ENCODE data around the gene RAD54L.
A peak's percentile ranks its signal among the peaks of the same experiment; 100 is the strongest.
"Not testable (repeated sequence)": the region's sequence is repeated elsewhere in the genome, so short reads cannot be mapped to it uniquely, and the experiment has no call there.

RAD54L gene

DNA sequence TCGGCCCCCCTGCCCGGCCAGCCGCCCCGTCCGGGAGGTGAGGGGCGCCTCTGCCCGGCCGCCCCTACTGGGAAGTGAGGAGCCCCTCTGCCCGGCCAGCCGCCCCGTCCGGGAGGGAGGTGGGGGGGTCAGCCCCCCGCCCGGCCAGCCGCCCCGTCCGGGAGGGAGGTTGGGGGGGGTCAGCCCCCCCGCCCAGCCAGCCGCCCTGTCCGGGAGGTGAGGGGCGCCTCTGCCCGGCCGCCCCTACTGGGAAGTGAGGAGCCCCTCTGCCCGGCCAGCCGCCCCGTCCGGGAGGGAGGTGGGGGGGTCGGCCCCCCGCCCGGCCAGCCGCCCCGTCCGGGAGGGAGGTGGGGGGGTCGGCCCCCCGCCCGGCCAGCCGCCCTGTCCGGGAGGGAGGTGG lies 5.8 kb upstream of the RAD54L start:
- not testable (repeated sequence) for DNase-seq (ENCODE audit: low spot score)

DNA sequence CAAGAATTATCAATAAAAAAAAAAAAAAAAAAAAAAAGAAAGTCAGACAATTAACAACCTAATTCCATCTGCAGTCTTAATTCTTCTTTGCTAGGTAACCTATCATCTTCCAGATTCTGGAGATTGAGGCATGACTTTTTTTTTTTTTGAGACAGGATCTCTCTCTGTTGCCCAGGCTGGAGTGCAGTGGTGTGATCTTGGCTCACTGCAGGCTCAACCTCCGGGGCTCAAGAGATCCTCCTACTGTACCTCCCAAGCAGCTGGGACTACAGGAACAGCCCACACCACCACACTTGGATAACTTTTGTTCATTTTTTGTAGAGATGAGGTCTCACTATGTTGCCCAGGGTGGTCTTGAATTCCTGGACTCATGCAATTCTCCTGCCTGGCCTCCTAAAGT lies 4.6 kb upstream of the RAD54L start:
- DNase-seq (ENCODE audit: low spot score): no peak

GRCh38 chr1:46243831-46244230 lies 3.7 kb upstream of the RAD54L start:
- DNase-seq (ENCODE audit: low spot score): not testable (repeated sequence)

DNA sequence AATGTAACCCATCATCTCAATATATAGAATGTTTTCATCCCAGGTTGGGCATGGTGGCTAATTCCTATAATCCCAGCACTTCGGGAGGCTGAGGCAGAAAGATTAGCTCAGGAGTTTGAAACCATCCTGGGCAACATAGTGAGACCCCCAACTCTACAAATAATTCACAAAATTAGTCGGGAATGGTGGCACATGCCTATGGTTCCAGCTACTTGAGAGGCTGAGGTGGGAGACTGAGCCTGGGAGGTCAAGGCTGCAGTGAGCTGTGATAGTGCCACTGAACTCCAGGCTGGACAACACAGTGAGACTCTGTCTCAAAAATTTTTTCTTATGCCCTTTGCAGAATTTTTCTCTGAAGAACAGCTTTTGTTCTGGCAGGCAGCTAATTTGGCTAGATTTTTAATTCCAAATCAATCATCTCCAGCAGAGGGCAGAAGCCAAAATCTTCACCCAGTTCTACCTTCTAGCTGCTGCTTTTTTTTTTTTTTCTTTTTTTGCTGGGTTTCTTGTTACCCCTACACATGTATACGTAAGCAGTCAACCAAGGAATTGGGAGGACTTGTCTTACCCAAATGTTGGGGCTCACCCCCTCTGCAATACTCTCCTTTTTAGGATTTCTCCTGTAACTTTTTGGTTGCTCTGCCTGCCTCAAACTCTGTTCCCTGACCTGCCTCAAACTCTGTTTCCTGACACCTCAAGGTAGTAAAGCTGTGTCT lies 2.7 kb upstream of the RAD54L start:
- peak; percentile 81 for DNase-seq (ENCODE audit: low spot score)

DNA sequence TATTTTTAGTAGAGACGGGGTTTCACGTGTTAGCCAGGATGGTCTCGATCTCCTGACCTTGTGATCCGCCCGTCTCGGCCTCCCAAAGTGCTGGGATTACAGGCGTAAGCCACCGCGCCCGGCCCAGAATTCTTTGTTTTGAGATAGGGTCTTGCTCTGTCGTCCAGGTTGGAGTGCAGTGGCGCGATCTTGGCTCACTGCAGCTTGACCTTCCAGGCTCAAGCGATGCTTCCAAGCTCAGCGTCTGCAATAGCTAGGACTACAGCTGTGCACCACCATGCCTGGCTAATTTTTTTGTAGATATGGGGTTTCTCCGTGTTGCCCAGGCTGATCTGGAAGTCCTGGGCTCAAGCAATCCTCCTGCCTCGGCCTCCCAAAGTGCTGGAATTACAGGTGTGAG lies 1.4 kb upstream of the RAD54L start:
- DNase-seq (ENCODE audit: low spot score): not testable (repeated sequence)

DNA sequence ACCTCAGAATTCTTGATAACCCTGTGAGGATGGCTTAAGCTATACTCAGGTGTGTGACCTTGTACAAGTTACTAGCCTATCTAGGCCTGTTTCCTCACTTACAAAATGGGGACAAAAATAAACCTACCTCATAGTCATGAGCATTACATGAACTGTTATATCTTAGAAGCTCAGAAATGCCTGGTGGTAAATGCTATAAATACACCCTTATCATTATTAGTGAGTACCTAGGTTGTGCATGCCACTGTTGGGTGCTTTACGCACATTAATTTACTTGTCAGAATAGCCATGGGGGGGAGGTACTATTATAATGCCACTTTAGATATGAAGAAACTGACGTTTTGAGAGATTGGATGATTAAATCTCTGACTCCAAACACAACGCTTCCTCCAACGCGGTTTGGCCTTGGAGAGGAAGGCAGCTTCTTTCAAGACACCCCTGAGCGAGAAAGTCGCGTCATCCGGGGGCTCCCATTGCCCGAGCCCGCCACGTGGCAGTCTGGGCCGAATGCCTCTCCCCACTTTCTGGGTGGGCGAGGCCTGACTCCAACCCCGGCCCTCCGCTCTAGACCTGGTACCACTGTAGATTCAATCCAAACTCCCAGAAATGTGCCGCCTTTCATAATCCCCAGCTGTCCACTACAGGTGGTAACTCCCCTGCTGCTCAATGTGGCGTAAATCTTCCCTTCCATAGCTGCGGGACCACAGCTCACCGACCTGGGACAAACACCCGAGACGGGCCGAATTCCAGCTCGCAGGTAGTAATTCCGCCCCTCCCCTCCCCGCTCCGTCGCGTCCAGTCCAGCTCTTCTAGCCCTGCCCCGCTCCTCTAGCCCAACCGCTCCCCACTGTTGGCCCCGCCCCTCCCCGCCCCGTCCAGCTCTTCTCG lies 771 bp upstream of the RAD54L start:
- peak; percentile 74 for DNase-seq (ENCODE audit: low spot score)

DNA sequence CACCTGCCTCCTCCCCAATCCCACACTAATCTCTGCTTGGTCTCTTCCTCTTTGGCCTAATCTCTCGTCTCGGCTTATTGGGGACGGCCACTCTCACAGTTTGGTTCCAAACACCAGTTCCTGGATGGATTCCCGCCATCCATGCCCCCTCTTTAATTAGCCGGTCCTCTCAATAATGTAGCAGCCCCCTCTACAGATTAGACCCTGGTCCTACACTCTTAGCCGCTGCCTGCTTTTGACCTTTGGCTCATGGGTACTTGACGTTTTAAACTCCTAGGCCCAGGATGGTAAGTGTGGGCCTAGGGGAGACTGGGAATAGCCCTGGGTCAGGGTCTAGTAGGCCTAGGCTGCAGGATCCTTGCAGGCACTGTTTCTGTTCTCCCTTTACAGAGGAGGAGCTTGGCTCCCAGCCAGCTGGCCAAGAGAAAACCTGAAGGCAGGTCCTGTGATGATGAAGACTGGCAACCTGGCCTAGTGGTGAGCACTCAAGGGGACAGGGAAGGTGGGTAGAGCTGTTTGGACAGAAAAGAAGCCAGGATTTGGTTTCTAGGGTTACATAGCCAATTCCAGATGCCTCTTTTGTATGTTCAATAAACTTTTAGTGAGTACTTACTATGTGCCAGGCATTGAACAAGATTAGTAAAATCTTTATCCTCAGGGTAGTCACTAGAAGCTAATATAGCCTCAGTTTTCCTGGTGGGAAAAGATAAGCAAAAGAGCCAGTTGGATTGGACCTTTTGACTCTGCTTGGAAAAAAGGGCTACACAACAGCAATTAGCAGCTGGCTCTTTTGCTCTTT lies 758 bp downstream of the RAD54L start:
- peak; percentile 75 for DNase-seq (ENCODE audit: low spot score)

DNA sequence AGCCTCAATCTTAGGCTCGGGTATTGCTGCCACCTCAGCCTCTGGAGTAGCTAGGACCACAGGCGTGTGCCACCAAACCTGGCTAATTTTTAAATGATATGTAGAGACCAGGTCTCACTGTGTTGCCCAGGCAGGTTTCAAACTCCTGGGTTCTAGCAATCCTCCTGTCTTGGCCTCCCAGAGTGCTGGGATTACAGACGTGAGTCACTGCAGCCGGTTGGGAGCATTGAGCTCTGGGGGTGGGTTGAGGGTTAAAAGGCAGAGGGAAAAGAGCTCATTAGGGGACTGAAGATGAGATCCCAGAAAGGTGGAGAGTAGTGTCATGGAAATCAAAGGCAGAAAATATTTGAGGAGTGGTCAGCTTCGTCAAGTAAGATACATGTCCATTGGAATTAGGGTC lies 7.1 kb downstream of the RAD54L start:
- DNase-seq (ENCODE audit: low spot score): no peak

DNA sequence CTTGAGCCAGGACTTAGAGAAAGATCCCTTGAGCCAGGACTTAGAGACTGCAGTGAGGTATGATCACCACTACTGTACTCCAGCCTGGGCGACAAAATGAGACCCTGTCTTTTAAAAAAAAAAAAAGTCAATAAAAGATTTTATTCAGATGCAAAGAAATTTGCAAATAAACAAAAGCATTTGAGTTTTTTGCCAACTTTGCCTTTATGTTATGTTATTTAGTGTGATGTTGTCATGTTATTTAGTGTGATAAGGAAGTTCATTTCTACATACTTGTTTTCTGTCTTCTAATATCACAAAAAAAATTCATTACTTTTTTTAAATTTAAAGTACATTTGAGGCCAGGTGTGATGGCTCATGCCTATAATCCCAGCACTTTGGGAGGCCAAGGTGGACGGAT lies 9.0 kb downstream of the RAD54L start:
- no peak for DNase-seq (ENCODE audit: low spot score)

GRCh38 chr1:46262508-46262907 lies 14.9 kb downstream of the RAD54L start:
- no peak for DNase-seq (ENCODE audit: low spot score)

DNA sequence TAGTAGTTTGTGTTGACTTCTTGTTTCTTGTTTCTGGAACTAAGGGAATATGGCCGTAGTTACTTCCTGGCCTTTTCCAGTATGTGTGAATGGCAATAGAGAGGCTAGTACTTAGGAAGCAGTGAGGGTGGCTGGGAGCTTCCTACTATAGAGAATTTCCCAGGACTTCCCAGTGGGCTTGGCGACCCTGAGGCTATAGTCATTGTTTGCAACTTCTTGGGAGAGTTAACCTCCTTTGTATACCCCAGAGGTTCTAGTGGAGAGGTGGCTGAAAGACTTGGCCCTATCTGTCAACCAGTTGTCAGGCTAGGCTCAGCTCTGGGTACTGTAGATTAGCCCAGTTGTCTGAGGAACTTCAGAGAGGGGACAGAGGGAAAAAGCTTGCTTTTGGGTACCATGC lies 15.6 kb downstream of the RAD54L start:
- DNase-seq (ENCODE audit: low spot score): no peak

DNA sequence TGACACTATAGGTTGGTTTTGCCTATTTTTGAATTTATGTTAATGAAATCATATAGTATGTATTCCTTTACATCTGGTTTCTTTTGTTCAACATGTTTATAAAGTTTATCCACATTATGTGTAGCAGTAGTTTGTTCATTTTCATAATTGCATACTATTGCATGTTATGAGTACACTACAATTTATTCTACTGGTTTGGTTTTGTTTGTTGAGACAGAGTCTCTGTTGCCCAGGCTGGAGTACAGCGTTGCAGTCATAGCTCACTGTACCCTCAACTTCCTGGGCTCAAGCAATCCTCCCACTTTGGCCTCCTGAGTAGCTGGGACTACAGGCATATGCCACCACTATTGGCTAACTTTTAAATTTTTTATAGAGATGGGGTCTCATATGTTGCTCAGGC lies 21.0 kb downstream of the RAD54L start:
- DNase-seq (ENCODE audit: low spot score): no peak

GRCh38 chr1:46274225-46275029 lies 26.9 kb downstream of the RAD54L start:
- DNase-seq (ENCODE audit: low spot score): no peak

GRCh38 chr1:46275030-46275337 lies 27.4 kb downstream of the RAD54L start:
- DNase-seq (ENCODE audit: low spot score): no peak

DNA sequence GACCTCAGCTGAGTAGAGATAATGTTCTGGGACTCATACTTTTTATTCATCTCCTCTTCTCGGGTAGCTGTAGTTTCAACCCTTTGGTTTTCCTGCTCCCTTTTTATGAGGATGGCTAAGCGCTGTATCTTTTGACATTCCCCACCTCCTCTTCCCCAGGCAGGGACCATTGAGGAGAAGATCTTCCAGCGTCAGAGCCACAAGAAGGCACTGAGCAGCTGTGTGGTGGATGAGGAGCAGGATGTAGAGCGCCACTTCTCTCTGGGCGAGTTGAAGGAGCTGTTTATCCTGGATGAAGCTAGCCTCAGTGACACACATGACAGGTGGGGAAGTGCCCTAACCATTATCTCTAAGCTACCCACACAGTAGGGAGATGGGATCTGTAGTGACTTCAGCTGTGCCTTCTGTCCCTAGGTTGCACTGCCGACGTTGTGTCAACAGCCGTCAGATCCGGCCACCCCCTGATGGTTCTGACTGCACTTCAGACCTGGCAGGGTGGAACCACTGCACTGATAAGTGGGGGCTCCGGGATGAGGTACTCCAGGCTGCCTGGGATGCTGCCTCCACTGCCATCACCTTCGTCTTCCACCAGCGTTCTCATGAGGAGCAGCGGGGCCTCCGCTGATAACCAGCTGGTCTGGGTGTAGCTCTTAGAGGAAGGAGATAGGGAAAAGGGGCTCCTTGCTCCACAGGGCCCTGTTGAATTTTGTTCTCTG lies 30.3 kb downstream of the RAD54L start:
- DNase-seq (ENCODE audit: low spot score): no peak

DNA sequence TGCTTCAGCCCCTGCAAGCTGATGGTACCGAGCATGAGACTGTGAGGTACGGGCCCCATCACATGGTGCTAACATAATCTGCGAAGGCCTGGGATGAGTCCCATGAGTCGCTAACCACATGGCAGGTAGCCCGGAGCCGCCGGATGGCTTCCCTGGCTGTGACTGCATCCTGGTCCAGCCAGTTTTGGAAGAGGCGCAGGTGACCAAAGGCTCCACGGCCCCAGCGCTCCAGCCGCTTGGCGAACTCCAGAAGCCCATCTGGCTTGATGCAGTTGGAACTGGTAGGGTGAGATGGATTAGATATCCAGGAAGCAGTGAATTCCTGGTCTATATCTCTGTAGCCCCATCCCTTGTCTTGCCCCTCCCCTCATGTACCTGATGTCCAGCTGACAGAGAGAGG lies 31.2 kb downstream of the RAD54L start:
- no peak for DNase-seq (ENCODE audit: low spot score)

GRCh38 chr1:46280092-46280491 lies 32.5 kb downstream of the RAD54L start:
- no peak for DNase-seq (ENCODE audit: low spot score)

DNA sequence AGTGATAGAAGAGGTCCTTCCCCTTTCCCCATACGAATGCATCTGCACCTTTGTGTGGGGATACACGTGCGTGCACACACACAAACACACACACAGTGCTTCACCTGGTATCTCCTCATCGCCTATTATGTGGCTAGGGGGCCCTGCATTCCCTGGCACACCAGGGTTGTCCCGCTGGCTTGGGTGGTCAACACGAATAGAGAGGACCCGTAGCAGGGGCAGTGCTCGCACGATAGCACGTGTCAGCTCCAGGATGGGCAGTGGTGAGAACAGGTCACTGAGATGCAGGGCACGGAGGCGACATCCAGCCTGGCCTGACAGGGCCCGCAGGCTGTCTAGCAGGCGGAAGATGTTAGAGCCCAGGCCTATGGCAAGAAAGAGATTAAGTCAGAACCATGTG lies 33.5 kb downstream of the RAD54L start:
- no peak for DNase-seq (ENCODE audit: low spot score)

DNA sequence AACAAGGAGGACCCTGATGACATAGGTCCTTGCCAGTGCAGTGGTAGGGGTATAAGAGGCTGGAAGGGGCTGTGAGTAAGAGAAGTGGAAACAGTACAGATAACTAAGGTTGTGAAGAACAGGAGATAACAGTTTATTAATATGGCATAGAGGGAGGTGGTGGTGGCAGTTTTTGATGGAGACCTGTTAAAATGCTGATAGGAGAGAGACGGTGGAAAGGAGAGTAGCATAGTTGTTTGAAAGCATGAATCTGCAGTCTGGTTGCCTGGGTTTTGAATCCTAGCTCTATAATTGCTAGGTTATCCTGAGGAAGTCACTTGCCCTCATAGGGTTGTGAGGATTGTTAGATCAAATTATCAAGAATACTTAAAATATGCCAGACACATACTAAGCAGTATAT lies 36.5 kb downstream of the RAD54L start:
- DNase-seq (ENCODE audit: low spot score): no peak

- DNase-seq (ENCODE audit: low spot score): no peak
Measured at GRCh38 chr1:46284597-46285564, 37.3 kb downstream of the RAD54L start.
